Left renal pelvis (tissue), 4 donors: ENCODE results near the gene RYR3. TPM values are rescaled to one million over a fixed set of nuclear protein-coding genes. Genes with fewer than 3 reads are reported as not detected.

Experiments
- DNase-seq, 4 donors: peaks; one replicate each; pipeline ENCODE4 v3.0.0-alpha.2; 2013; ENCODE audit warnings: low read depth in 4 of 4, low spot score in 3 of 4
- polyA plus RNA-seq, 4 donors: library from polyadenylated mRNA; unstranded; fragments of 120-200 nt; gene quantifications; one replicate each; pipeline ENCODE4 v1.2.1, GENCODE V29; 2013; ENCODE audit not compliant: insufficient read length in 4 of 4

RYR3 gene
- polyA plus RNA-seq, 4 donors: 4.0 to 13.9 (median 5.2) TPM

- DNase-seq: no peak
Measured at GRCh38 chr15:33624439-33624838, 313.7 kb downstream of the RYR3 start.

DNA sequence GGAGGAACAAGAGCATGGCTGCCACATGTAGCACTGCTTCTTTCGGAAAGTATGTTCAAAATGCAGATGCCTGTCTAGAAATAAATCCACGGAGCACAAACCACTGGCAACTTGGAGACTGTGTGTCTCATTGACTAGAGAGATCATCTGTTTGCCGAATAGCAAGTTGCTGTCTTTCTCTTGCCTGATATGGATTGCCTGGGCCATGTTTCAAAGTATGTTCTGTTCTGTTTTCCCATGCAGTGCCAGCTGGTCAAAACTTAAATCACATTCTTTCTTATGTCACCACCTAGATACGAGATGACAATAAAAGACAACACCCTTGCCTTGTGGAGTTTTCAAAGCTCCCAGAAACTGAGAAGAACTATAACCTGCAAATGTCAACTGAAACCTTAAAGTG, 318.9 kb downstream of the RYR3 start:
- DNase-seq: no peak

DNA sequence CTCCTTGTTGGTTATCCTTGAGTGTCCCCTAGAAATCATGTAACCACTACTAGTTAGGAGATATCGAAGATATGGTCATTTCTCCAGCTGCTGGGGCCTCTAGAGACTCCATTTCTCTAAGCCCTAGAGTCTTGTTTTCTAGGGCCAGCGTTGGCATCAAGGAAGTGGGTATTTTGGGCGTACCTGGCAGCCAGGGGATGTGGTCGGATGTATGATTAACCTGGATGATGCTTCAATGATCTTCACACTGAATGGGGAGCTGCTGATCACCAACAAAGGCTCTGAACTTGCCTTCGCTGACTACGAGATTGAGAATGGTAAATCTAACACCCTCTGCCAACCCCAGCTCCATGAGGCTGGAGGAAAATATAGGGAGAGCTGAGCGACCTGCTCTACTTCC, 325.5 kb downstream of the RYR3 start:
- DNase-seq: no peak

DNA sequence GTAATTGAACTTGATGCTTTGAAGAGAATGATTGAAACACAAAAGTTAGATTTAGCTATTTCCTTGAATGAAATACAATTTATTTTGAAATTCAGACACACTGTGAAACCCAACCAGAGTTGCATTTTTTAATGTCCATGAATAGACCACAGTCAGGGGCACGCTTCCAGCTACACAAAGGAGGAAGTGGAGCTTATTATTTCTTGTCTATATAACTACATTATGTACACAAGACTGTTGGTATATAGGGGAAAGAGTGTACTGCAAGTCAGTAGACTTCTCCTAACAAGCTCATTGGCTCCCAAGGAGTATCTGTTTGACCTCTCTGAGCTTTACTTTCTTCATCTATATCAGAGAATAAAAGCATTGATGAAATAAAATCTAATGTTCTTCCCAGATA, 326.2 kb downstream of the RYR3 start:
- DNase-seq: no peak

DNA sequence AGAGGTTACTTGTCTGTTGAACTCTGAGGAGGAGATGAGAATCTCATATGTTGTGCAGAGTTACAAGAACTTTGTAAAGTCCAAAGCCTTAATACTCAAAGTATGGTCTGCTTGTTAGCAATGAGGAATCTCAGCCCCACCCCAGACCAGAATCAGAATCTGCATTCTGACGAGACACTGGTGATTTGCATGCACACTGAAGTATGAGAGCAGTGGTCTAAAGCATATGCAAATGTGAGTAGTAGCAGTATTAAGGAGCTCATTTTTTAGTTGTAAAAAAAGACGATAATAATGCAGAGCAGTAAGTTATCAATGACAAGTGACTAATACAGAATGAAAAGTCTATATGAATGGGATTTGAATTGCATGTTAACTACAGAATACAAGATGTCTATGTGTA, 327.7 kb downstream of the RYR3 start:
- no peak for DNase-seq

DNA sequence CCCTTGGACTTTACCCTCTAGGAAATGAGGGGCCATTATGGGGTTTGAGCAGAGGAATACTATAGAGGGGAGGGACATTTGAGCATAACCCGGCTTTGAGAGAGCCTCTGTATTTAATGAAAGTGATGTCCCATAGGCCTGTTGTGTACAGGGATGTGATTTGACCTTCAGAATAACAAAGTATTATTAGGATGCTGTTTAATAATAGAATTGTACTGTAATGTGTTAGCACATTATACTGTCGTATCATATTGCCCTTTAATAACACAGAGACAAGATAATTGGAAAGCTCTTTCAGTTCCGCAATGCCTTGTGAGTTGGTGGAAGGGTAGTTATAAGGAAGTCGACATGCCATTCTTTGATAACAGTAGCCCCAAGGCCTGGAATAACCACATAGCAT, 328.3 kb downstream of the RYR3 start:
- DNase-seq: no peak

DNA sequence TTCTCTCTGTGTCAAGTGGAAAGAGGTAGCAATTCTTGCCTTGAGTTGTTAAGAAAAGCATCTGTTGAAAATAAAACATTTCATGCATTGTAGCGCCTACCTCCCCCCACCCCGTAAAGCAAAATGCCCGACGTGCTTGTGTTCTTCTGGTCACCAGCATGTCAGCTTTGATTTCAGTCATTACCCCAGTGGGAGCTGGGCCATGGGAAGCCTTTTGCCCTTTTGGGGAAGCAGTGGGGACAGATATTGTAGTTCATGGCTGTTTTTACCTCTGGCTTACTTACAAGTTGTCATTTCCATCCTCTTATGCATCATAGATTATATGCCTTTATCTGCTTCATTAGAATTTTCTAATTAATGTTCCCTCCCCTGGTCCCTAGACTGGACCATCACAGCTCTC, 328.7 kb downstream of the RYR3 start:
- no peak for DNase-seq

DNA sequence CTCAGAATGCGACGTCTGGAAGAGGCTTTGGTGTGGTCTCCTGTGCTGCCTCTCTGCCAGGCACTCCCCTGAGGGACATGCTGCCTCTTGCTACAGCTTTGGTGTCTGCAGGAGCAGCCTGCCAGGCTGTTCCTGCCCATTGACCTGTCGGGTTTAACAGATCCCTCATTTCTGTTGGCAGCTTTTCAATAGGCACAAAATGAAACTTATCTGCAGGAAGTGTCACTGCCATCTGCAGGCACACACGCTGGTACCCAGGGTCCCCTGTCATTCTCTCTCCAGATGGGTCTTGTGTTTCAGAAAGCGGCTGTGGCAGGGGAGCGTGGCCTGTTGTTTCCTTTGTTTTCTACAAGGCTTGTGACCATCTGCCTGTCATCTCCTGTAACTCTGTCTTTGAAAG, 329.2 kb downstream of the RYR3 start:
- DNase-seq: no peak

GRCh38 chr15:33641069-33641468, 330.3 kb downstream of the RYR3 start:
- no peak for DNase-seq

GRCh38 chr15:33644304-33644703, 333.5 kb downstream of the RYR3 start:
- no peak for DNase-seq

- DNase-seq: no peak
Measured at GRCh38 chr15:33646744-33647143, 336.0 kb downstream of the RYR3 start.

- no peak for DNase-seq
Measured at GRCh38 chr15:33649217-33649933, 338.6 kb downstream of the RYR3 start.

DNA sequence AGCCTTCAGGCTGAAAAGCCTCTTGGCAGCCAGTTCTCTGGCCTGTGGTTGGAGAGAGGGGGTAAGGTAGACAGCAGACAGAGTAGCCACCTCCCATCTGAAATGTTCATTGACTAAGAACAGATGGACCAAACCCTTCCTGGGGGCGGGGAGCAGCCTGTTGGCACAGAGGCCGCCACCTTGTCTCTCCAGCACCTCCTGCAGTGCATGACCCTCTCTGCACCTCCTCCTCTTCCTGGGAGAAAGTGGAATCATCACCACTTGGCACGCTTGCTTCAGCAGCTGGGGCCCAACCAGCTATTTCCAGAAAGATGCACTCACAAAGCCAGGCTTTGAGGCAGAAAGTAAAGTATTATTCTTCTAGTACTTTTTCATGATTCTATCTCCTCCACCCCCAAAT, 344.1 kb downstream of the RYR3 start:
- DNase-seq: no peak

GRCh38 chr15:33655488-33655887, 344.7 kb downstream of the RYR3 start:
- no peak for DNase-seq

DNA sequence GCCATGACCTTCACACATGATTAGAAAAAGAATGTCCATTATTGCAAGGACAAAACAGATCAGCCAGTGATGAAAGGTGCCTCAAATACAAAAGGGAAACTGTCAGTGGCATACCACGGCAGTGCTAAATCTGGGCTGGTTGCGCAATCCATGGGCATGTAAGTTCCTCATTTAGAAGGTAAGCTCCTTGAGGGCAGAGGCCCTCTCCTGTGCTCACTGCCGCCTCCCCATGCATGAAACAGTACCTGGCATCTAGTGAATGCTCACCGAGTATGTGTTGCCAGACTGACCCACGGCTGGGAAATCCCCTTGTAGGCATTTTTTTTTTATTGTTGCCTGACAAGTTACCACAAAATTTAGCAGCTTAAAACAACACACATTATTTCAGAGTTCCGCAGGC, 345.4 kb downstream of the RYR3 start:
- DNase-seq: no peak

DNA sequence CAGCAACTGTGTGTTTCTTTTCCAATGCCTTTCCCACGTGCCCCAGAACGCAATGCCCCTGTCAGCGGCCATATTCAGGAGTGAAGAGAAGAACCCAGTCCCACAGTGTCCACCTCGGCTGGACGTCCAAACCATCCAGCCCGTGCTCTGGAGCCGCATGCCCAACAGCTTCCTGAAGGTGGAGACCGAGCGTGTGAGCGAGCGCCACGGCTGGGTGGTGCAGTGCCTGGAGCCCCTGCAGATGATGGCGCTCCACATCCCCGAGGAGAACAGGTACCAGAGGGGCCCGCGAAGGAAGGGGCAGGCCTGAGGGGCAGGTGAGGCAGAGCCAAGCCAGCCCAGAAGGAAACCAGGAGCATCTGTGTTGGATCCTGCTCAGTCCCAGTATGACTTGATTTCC, 349.4 kb downstream of the RYR3 start:
- no peak for DNase-seq

GRCh38 chr15:33662014-33662413, 351.2 kb downstream of the RYR3 start:
- no peak for DNase-seq

DNA sequence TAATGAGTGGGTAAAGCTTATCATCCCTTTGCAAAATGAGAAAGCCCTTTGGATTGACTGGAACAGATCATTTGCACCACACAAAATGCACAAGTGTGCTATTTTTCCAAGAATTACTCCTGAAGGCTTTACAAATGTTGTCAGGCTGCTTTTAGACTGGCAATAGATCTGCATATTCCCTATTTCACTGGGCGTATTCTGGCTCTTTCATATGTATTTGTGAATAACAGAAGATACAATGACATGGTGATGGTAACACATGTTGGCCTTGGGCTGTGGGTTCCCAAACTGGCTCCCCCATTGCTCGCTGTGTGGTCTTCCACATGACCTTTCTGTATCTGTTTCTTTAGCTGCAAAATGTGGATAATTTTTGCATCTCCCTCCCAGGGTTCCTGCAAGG, 354.2 kb downstream of the RYR3 start:
- DNase-seq: no peak

DNA sequence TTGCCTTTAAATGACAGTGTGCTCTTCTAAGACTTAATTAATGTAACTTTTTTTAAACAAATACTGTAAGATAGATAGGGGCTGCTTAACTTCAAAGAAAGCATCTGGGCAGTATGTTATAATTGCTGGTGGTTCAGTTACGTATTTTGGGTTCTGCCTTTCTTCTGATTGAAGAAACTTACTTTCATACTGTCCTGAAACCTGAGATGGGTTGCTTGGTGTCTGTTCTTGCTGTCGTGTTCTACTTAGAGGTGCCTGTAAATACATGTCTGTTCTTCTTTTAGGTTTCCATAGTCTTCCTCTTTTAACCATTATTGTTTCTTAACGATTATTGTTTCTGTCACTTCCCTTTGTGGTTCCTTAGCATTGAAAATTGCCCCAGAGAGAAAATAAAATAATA, 359.8 kb downstream of the RYR3 start:
- DNase-seq: no peak

DNA sequence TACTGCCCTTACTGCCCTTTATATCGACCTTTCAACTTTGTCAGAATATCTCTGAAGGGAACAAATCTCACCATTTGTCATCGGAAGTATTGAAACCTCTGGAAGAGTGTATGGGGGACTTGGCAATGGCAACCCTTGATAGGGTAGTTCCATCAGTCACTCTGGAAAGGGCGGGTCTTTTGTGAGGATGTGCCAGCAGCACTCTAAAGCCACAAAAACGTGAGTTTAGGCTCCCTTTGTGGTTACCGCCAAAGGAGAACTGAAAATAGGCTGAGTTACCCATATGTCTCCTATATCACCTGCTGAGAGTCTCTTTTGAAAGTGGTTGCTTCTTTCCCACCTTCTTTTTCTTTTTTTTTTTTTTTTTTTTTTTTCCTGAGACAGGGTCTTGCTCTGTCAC, 360.7 kb downstream of the RYR3 start:
- no peak for DNase-seq

DNA sequence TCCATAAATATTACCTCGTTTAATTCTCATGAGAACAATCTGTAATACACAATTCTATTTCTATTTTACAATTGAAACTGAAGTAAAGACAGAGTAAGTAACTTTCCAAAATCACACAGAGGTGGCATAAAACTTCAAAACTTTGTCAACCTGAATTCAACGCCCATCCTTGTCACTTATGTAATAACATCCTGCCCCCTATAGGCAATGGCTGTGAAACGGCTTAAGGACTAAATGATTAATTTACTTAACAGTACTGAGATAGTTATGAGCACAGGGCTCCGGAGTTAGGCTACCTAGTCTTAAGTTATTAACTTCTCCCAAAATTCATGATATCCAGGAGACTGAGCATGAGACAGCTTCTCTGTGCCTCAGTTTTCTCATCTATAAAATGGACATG, 364.5 kb downstream of the RYR3 start:
- no peak for DNase-seq

DNA sequence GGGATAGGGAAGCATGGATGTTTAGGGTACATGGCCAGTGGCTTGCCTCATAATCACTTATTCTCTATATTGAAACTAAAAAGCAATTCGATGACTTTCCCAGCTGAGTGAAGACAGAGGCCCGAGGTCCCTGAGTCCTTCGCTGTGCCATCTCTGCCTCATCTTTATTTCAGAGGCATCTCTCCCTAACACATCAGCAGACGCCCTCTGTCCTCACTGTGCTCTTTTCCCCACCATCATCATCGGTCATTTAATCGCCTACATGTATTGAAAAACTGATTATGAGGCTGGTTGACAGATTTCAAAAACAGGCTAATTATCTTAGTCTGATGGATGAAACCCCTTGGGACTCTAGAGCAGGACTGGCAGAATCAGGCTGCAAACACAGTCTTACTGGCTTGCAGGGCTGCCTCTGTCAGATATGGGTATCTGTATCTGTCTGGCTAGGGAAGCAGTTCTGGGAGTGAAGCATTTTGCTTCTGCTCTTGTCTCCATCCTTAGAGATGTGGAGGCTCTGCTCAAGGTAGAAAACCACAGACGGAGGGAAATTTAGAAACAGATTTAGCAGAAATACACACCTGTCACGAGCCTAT, 366.6 kb downstream of the RYR3 start:
- no peak for DNase-seq

DNA sequence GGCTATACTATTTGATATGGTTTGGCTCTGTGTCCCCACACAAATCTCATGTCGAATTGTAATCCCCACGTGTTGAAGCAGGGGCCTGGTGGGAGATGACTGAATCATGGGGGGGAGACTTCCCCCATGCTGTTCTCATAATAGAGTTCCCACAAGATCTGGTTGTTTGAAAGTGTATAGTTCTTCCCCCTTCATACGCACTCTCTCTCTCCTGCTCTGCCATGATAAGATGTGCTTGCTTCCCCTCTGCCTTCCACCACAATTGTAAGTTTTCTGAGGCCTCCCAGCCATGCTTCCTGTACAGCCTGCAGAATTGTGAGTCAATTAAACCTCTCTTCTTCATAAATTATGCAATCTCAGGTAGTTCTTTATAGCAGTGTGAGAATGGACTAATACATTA, 367.4 kb downstream of the RYR3 start:
- no peak for DNase-seq
